ENCODE results near the gene RET. TPM values are rescaled to one million over a fixed set of nuclear protein-coding genes. Genes with fewer than 3 reads are reported as not detected.

The RET gene
- total RNA-seq, 4 donors from 2014 or later: 1.4 to 3.9 (median 1.8) TPM

GRCh38 chr10:43110338-43111071 lies 33.6 kb downstream of the RET start:
- Histone ChIP-seq H3K9me3 (no peaks in the 10 kb centered on the region), H3K27me3 (no peaks in the 10 kb centered on the region), H3K4me3 (no peak overlapping the region), H3K4me1 (peaks cover 0 to 8% (median 0%) of the 10 kb centered on the region in 3 donors), H3K27ac (no peak overlapping the region), H3K36me3 (no peaks in the 10 kb centered on the region)
- WGBS, 2 donors (ENCODE audit: low coverage in 1 of 2): no CpG with 5 or more reads among the region's 7 CpGs
- no peak for TF ChIP-seq POLR2AphosphoS5 (IDR thresholded peaks at IDR 0.05)
- no peak for TF ChIP-seq CTCF (IDR thresholded peaks at IDR 0.05)
- no peak for TF ChIP-seq EP300 (IDR thresholded peaks at IDR 0.05)
- TF ChIP-seq POLR2A (IDR thresholded peaks at IDR 0.05): no peak
- ATAC-seq: no peak

GRCh38 chr10:43111101-43111500 lies 34.2 kb downstream of the RET start:
- H3K4me1 ChIP-seq: peaks cover 0 to 2% (median 0%) of the 10 kb centered on the region in 3 donors
- H3K27ac ChIP-seq: no peak overlapping the region
- H3K27me3 ChIP-seq: no peaks in the 10 kb centered on the region
- H3K9me3 ChIP-seq: no peaks in the 10 kb centered on the region
- no peak overlapping the region for H3K4me3 ChIP-seq
- WGBS, 2 donors (ENCODE audit: low coverage in 1 of 2): no CpG with 5 or more reads among the region's 11 CpGs
- ATAC-seq: no peak
- no peak for TF ChIP-seq CTCF (IDR thresholded peaks at IDR 0.05)
- no peak for TF ChIP-seq POLR2AphosphoS5 (IDR thresholded peaks at IDR 0.05)
- TF ChIP-seq POLR2A (IDR thresholded peaks at IDR 0.05): no peak
- no peak for TF ChIP-seq EP300 (IDR thresholded peaks at IDR 0.05)
- no peaks in the 10 kb centered on the region for H3K36me3 ChIP-seq

GRCh38 chr10:43111921-43112607 lies 35.2 kb downstream of the RET start:
- no peaks in the 10 kb centered on the region for H3K27me3 ChIP-seq
- TF ChIP-seq CTCF (IDR thresholded peaks at IDR 0.05): no peak
- no peak for TF ChIP-seq POLR2A (IDR thresholded peaks at IDR 0.05)
- no peak for TF ChIP-seq EP300 (IDR thresholded peaks at IDR 0.05)
- no peak for TF ChIP-seq POLR2AphosphoS5 (IDR thresholded peaks at IDR 0.05)
- no peaks in the 10 kb centered on the region for H3K36me3 ChIP-seq
- ATAC-seq: no peak
- no peaks in the 10 kb centered on the region for H3K4me1 ChIP-seq
- no peak overlapping the region for H3K4me3 ChIP-seq
- H3K9me3 ChIP-seq: no peaks in the 10 kb centered on the region
- 100% methylated on average over 1 to 3 of the region's 17 CpGs for WGBS, 2 donors (ENCODE audit: low coverage in 1 of 2)
- no peak overlapping the region for H3K27ac ChIP-seq

- no peak overlapping the region for H3K4me3 ChIP-seq
- WGBS, 2 donors (ENCODE audit: low coverage in 1 of 2): no CpG with 5 or more reads among the region's 7 CpGs
Observed at GRCh38 chr10:43112608-43112961, 35.7 kb downstream of the RET start.

More at GRCh38 chr10:43112608-43112961, 35.7 kb downstream of the RET start:
- H3K27me3 ChIP-seq: no peaks in the 10 kb centered on the region
- H3K9me3 ChIP-seq: no peaks in the 10 kb centered on the region
- no peaks in the 10 kb centered on the region for H3K36me3 ChIP-seq
- H3K27ac ChIP-seq: no peak overlapping the region
- no peaks in the 10 kb centered on the region for H3K4me1 ChIP-seq
- no peak for ATAC-seq
- TF ChIP-seq POLR2A (IDR thresholded peaks at IDR 0.05) (no peak), CTCF (IDR thresholded peaks at IDR 0.05) (no peak), POLR2AphosphoS5 (IDR thresholded peaks at IDR 0.05) (no peak), EP300 (IDR thresholded peaks at IDR 0.05) (no peak)
